ENCODE measurements around the gene CAPN14. TPM values are rescaled to one million over a fixed set of nuclear protein-coding genes. Genes with fewer than 3 reads are reported as not detected.

CAPN14 gene
- total RNA-seq, 2 donors from 2014 or later: 0.16 to 0.22 TPM

- no peaks in the 10 kb centered on the region for H3K27me3 ChIP-seq
- H3K4me1 ChIP-seq: peaks cover 0 to 8% of the 10 kb centered on the region in 2 donors
- H3K36me3 ChIP-seq: peaks cover 10% of the 10 kb centered on the region
- H3K4me3 ChIP-seq: no peak overlapping the region
- TF ChIP-seq CTCF (IDR thresholded peaks at IDR 0.05): no peak
- H3K27ac ChIP-seq: no peak overlapping the region
- no peaks in the 10 kb centered on the region for H3K9me3 ChIP-seq
- DNase-seq (ENCODE audit: low spot score): no peak
Observed at GRCh38 chr2:31253356-31254131, 36.2 kb upstream of the CAPN14 start.

DNA sequence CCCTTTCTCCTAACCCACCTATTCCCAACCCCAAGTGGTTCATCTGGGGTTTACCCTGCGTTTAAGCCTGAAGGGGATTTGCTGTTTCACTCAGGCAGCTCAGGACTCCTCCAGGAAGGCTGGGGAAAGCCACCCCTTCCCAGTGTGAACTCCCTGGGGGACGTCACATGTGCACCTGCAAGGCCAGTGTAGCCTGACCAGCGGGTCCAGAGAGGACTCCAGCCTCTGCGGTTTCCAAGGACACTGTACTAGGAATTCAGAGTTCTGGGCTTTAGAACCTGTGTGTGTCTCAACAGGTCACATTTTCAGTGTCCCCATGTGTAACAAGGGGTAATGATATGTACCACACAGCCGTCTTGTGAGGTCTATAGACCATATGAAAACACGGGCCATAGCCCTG lies 34.5 kb upstream of the CAPN14 start:
- Histone ChIP-seq H3K4me1 (peaks cover 0 to 2% of the 10 kb centered on the region in 2 donors), H3K9me3 (no peaks in the 10 kb centered on the region), H3K27ac (no peak overlapping the region), H3K36me3 (peaks cover 19% of the 10 kb centered on the region), H3K27me3 (no peaks in the 10 kb centered on the region), H3K4me3 (no peak overlapping the region)
- DNase-seq (ENCODE audit: low spot score): no peak
- no peak for TF ChIP-seq CTCF (IDR thresholded peaks at IDR 0.05)

GRCh38 chr2:31251018-31251417 lies 33.7 kb upstream of the CAPN14 start:
- Histone ChIP-seq H3K27me3 (no peaks in the 10 kb centered on the region), H3K36me3 (peaks cover 19% of the 10 kb centered on the region), H3K27ac (no peak overlapping the region), H3K4me1 (no peaks in the 10 kb centered on the region), H3K4me3 (no peak overlapping the region), H3K9me3 (no peaks in the 10 kb centered on the region)
- TF ChIP-seq CTCF (IDR thresholded peaks at IDR 0.05): no peak
- no peak for DNase-seq (ENCODE audit: low spot score)

DNA sequence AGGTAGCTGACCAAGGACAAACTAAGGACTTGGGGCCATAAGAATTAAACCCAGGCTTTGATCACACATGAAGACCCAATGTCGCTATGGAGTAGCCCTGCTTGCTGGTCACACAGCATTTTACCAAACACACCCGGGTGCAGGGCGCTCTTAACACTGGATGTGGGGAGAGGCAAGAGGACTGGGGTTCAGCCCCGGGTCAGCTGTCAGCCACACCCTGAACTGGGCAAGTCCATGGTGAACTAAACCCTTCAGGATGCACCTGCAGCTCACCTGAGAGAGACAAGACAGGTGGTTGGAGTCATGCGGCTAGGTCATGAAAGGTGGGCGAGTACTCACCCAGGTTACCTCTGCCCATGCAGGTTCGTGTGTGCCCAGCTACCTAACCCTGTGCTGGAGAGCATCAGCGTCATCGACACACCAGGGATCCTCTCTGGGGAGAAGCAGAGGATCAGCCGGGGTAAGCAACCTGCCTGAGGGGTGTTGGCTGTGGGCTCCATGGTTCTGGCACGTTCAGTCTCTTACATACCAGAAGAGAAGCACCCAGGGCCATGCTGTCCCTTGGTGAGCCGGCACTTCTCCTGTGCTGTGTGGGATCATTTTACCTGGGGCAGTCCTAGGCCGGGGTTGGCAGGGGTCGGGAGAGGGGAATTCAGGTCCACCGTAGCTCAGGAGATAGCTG lies 31.8 kb upstream of the CAPN14 start:
- Histone ChIP-seq H3K4me3 (no peak overlapping the region), H3K36me3 (peaks cover 27% of the 10 kb centered on the region), H3K27ac (no peak overlapping the region), H3K9me3 (no peaks in the 10 kb centered on the region), H3K27me3 (no peaks in the 10 kb centered on the region), H3K4me1 (no peaks in the 10 kb centered on the region)
- no peak for DNase-seq (ENCODE audit: low spot score)
- no peak for TF ChIP-seq CTCF (IDR thresholded peaks at IDR 0.05)

GRCh38 chr2:31248139-31248538 lies 30.8 kb upstream of the CAPN14 start:
- no peak for DNase-seq (ENCODE audit: low spot score)
- H3K27ac ChIP-seq: no peak overlapping the region
- H3K4me3 ChIP-seq: no peak overlapping the region
- no peaks in the 10 kb centered on the region for H3K4me1 ChIP-seq
- H3K36me3 ChIP-seq: peaks cover 28% of the 10 kb centered on the region
- no peaks in the 10 kb centered on the region for H3K27me3 ChIP-seq
- H3K9me3 ChIP-seq: no peaks in the 10 kb centered on the region
- no peak for TF ChIP-seq CTCF (IDR thresholded peaks at IDR 0.05)
